Right atrium auricular region (tissue), 2 donors: ENCODE measurements around the gene CSMD2. TPM values are rescaled to one million over a fixed set of nuclear protein-coding genes. Genes with fewer than 3 reads are reported as not detected.

Source experiments
- DNase-seq: peaks from one replicate; pipeline ENCODE4 v3.0.0-alpha.2; 2019; ENCODE audit warnings: low spot score
- H3K27ac ChIP-seq, 2 donors: fragments of 200-600 bp; sonication (generic); 1 replicate in 1 of 2; 2 replicates in 1 of 2; pipeline ENCODE4 v1.5.1; 2016 to 2019
- H3K27me3 ChIP-seq, 2 donors: fragments of 200-600 bp; sonication (generic); one replicate each; pipeline versions ENCODE4 v1.5.1 to v1.6.0; 2017 to 2019
- H3K36me3 ChIP-seq: fragments of 200-600 bp; sonication (generic); one replicate; pipeline ENCODE4 v1.5.1; 2016
- H3K4me1 ChIP-seq, 2 donors: fragments of 200-600 bp; sonication (generic); one replicate each; pipeline versions ENCODE4 v1.5.1 to v1.6.0; 2017 to 2019
- H3K4me3 ChIP-seq, 2 donors: fragments of 200-600 bp; sonication (generic); 1 replicate in 1 of 2; 2 replicates in 1 of 2; pipeline ENCODE4 v1.5.1; 2017 to 2019; ENCODE audit warnings: mild to moderate bottlenecking in 1 of 2, moderate library complexity in 1 of 2
- H3K9me3 ChIP-seq, 2 donors: fragments of 200-600 bp; sonication (generic); one replicate each; pipeline ENCODE4 v1.5.1; 2019
- CTCF ChIP-seq, 2 donors: fragments of 200-600 bp; sonication (generic); IDR thresholded peaks; one replicate each; pipeline ENCODE4 v1.5.1; 2019; ENCODE audit warnings: antibody characterized with exemption in 2 of 2
- total RNA-seq, 2 donors: library from RNA; depleted of rRNA; stranded (reverse); fragments of >200 nt; gene quantifications; one replicate each; pipeline ENCODE4 v1.1.0, GENCODE V29; 2016

CSMD2 gene
- total RNA-seq, 2 donors from 2014 or later = 0.39 to 0.44 TPM

GRCh38 chr1:33925586-33925985, 239.4 kb downstream of the CSMD2 start:
- TF ChIP-seq CTCF (IDR thresholded peaks at IDR 0.05) = no peak
- no peak for DNase-seq
- H3K4me1 ChIP-seq = no peaks in the 10 kb centered on the region

GRCh38 chr1:33921281-33921680, 243.7 kb downstream of the CSMD2 start:
- H3K4me1 ChIP-seq = no peaks in the 10 kb centered on the region
- no peak for TF ChIP-seq CTCF (IDR thresholded peaks at IDR 0.05)
- H3K36me3 ChIP-seq = no peaks in the 10 kb centered on the region
- no peak overlapping the region for H3K27ac ChIP-seq
- no peak for DNase-seq
- H3K27me3 ChIP-seq = no peaks in the 10 kb centered on the region
- no peak overlapping the region for H3K4me3 ChIP-seq
- H3K9me3 ChIP-seq = peaks cover 0 to 7% of the 10 kb centered on the region in 2 donors

More at GRCh38 chr1:33925586-33925985, 239.4 kb downstream of the CSMD2 start:
- H3K9me3 ChIP-seq = peaks cover 0 to 7% of the 10 kb centered on the region in 2 donors
- no peaks in the 10 kb centered on the region for H3K36me3 ChIP-seq
- no peak overlapping the region for H3K4me3 ChIP-seq
- no peak overlapping the region for H3K27ac ChIP-seq
- H3K27me3 ChIP-seq = no peaks in the 10 kb centered on the region

DNA sequence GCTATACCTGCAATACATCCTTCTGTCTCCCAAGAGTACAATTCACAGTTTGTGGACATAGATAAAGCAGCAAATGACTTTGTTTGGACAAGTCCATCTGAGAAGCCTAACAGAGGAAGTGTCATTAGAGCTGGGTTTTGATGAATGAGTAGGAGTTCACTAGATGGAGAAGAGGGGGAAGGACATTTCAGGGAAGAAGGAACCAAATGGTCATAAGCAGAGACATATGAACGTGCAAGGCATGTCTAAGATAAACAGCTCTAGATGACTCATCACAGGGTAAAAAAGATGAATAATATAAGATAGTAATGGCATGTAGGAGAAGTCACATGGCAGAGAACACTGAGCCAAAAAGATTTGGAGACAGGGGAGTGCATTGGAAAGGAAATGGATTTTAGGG, 246.7 kb downstream of the CSMD2 start:
- TF ChIP-seq CTCF (IDR thresholded peaks at IDR 0.05) = no peak
- Histone ChIP-seq H3K27ac (no peak overlapping the region), H3K4me1 (no peaks in the 10 kb centered on the region), H3K9me3 (no peaks in the 10 kb centered on the region), H3K27me3 (no peaks in the 10 kb centered on the region), H3K36me3 (no peaks in the 10 kb centered on the region), H3K4me3 (no peak overlapping the region)
- no peak for DNase-seq

DNA sequence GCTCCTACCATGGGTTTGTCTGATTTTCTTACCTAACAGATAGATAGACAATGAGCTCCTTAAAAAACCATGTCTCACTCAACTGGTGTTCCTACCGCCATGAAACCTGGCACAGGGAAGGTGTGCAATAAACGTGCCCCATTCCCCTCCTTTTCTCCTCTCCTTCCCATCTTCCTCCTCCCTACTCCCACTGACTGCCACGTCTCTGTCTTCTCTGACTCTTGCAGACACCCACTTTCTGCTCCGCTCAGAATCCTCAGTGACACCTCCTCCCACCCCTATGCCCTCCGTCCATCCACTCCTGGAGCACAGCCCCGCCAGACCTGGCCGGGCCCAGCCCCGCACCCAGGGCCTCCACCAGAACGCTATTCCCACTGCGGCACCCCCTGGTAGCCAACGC, 248.2 kb downstream of the CSMD2 start:
- no peak for TF ChIP-seq CTCF (IDR thresholded peaks at IDR 0.05)
- Histone ChIP-seq H3K27me3 (no peaks in the 10 kb centered on the region), H3K4me1 (no peaks in the 10 kb centered on the region), H3K9me3 (no peaks in the 10 kb centered on the region), H3K4me3 (no peak overlapping the region), H3K27ac (no peak overlapping the region), H3K36me3 (no peaks in the 10 kb centered on the region)
- DNase-seq = no peak

DNA sequence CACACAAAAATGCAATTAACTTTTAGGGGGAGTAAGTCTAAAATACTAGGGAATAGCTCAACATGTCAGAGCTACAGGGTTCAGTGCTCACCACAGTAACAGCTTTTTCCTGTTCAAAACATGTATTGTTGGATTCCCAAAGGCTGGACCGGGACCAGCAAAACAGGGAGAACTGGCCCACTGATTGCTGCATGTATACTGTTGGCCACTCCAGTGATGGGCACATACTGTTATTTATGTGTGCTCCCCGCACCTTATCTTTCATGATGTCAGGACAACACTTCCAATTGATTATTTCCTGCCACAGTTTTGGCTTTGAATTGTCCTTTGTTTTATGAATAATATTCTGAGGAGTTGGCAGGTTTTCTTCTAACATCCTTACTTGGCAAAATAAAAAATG, 250.5 kb downstream of the CSMD2 start:
- Histone ChIP-seq H3K9me3 (no peaks in the 10 kb centered on the region), H3K27me3 (no peaks in the 10 kb centered on the region), H3K4me3 (no peak overlapping the region), H3K27ac (no peak overlapping the region), H3K36me3 (no peaks in the 10 kb centered on the region), H3K4me1 (no peaks in the 10 kb centered on the region)
- TF ChIP-seq CTCF (IDR thresholded peaks at IDR 0.05) = no peak
- DNase-seq = no peak

- Histone ChIP-seq H3K27ac (no peak overlapping the region), H3K36me3 (no peaks in the 10 kb centered on the region), H3K27me3 (no peaks in the 10 kb centered on the region), H3K9me3 (no peaks in the 10 kb centered on the region), H3K4me1 (no peaks in the 10 kb centered on the region), H3K4me3 (no peak overlapping the region)
- no peak for TF ChIP-seq CTCF (IDR thresholded peaks at IDR 0.05)
- DNase-seq = no peak
Measured at GRCh38 chr1:33908324-33908956, 256.6 kb downstream of the CSMD2 start.
